Measurements from ENCODE around the gene ERC2. TPM values are rescaled to one million over a fixed set of nuclear protein-coding genes. Genes with fewer than 3 reads are reported as not detected.
A peak's percentile ranks its signal among the peaks of the same experiment; 100 is the strongest.

Gene ERC2
- total and polyA plus RNA-seq, 2 donors (not counting 1 experiment from before 2014, with no cell fraction given), result 0.14 to 0.17 TPM

- TF ChIP-seq EZH2 (IDR thresholded peaks at IDR 0.05; ENCODE audit: low read length, missing control alignments), result no peak
- TF ChIP-seq CTCF (conservative IDR thresholded peaks at IDR 0.05 in 1 of 2, IDR thresholded peaks at IDR 0.05 in 1 of 2; ENCODE audit: low read depth in 1 of 2, low read length in 2 of 2), result no peak
- H4K20me1 ChIP-seq (ENCODE audit: control insufficient read depth, extremely low read depth, insufficient read depth, low read length), result no peaks in the 10 kb centered on the region
- peaks cover 2% of the 10 kb centered on the region for H3K4me1 ChIP-seq (ENCODE audit: control insufficient read depth, extremely low read depth, insufficient read depth, low read length)
- H3K9me3 ChIP-seq (ENCODE audit: control insufficient read depth, insufficient read depth, low read depth, low read length), result no peaks in the 10 kb centered on the region
- H2AFZ ChIP-seq (ENCODE audit: low read length), result no peak overlapping the region
- no peaks in the 10 kb centered on the region for H3K27me3 ChIP-seq (ENCODE audit: control insufficient read depth, insufficient read depth, low read length)
- no peak overlapping the region for H3K27ac ChIP-seq (ENCODE audit: insufficient read depth, low read length)
- H3K4me3 ChIP-seq (replicated peaks in 1 of 4; ENCODE audit: control extremely low read depth in 1 of 4, insufficient read depth in 1 of 4, low read depth in 3 of 4, low read length in 4 of 4), result no peak overlapping the region
- H3K4me2 ChIP-seq (ENCODE audit: extremely low read depth, insufficient read depth, low read length), result no peak overlapping the region
- H3K79me2 ChIP-seq (ENCODE audit: control insufficient read depth, insufficient read depth, low read length), result peaks cover 24% of the 10 kb centered on the region
- H3K36me3 ChIP-seq (ENCODE audit: control insufficient read depth, insufficient read depth, low read length), result peaks cover 21% of the 10 kb centered on the region
- DNase-seq (ENCODE audit: low read depth in 2 of 2), result no peak
- no peak overlapping the region for H3K9ac ChIP-seq (ENCODE audit: insufficient read depth, low read length)
These were observed 998.2 kb downstream of the ERC2 start for GRCh38 chr3:55469957-55470526.

- Histone ChIP-seq H3K27me3 (ENCODE audit: control insufficient read depth, insufficient read depth, low read length) (no peaks in the 10 kb centered on the region), H3K4me3 (replicated peaks in 1 of 4; ENCODE audit: control extremely low read depth in 1 of 4, insufficient read depth in 1 of 4, low read depth in 3 of 4, low read length in 4 of 4) (no peak overlapping the region), H2AFZ (ENCODE audit: low read length) (no peak overlapping the region), H3K4me1 (ENCODE audit: control insufficient read depth, extremely low read depth, insufficient read depth, low read length) (peaks cover 2% of the 10 kb centered on the region), H4K20me1 (ENCODE audit: control insufficient read depth, extremely low read depth, insufficient read depth, low read length) (no peaks in the 10 kb centered on the region), H3K9me3 (ENCODE audit: control insufficient read depth, insufficient read depth, low read depth, low read length) (no peaks in the 10 kb centered on the region), H3K27ac (ENCODE audit: insufficient read depth, low read length) (peak overlapping the region; percentile 6), H3K79me2 (ENCODE audit: control insufficient read depth, insufficient read depth, low read length) (peaks cover 10% of the 10 kb centered on the region), H3K36me3 (ENCODE audit: control insufficient read depth, insufficient read depth, low read length) (peaks cover 18% of the 10 kb centered on the region), H3K4me2 (ENCODE audit: extremely low read depth, insufficient read depth, low read length) (peak overlapping the region; percentile 41), H3K9ac (ENCODE audit: insufficient read depth, low read length) (no peak overlapping the region)
- DNase-seq (ENCODE audit: low read depth in 2 of 2), result peak; percentile 14 to 90
- no peak for TF ChIP-seq EZH2 (IDR thresholded peaks at IDR 0.05; ENCODE audit: low read length, missing control alignments)
These were observed 1000.0 kb downstream of the ERC2 start for GRCh38 chr3:55468251-55468650.

GRCh38 chr3:55467099-55467498 lies 1001.2 kb downstream of the ERC2 start:
- TF ChIP-seq CTCF (conservative IDR thresholded peaks at IDR 0.05 in 1 of 2, IDR thresholded peaks at IDR 0.05 in 1 of 2; ENCODE audit: low read depth in 1 of 2, low read length in 2 of 2) (no peak), EZH2 (IDR thresholded peaks at IDR 0.05; ENCODE audit: low read length, missing control alignments) (no peak)
- H3K36me3 ChIP-seq (ENCODE audit: control insufficient read depth, insufficient read depth, low read length), result peaks cover 18% of the 10 kb centered on the region
- no peaks in the 10 kb centered on the region for H4K20me1 ChIP-seq (ENCODE audit: control insufficient read depth, extremely low read depth, insufficient read depth, low read length)
- no peak overlapping the region for H2AFZ ChIP-seq (ENCODE audit: low read length)
- no peak overlapping the region for H3K9ac ChIP-seq (ENCODE audit: insufficient read depth, low read length)
- H3K79me2 ChIP-seq (ENCODE audit: control insufficient read depth, insufficient read depth, low read length), result peaks cover 7% of the 10 kb centered on the region
- H3K9me3 ChIP-seq (ENCODE audit: control insufficient read depth, insufficient read depth, low read depth, low read length), result no peaks in the 10 kb centered on the region
- peak overlapping the region; percentile 22 for H3K27ac ChIP-seq (ENCODE audit: insufficient read depth, low read length)
- H3K27me3 ChIP-seq (ENCODE audit: control insufficient read depth, insufficient read depth, low read length), result no peaks in the 10 kb centered on the region
- DNase-seq (ENCODE audit: low read depth in 2 of 2), result peak; percentile 80
- H3K4me1 ChIP-seq (ENCODE audit: control insufficient read depth, extremely low read depth, insufficient read depth, low read length), result peaks cover 2% of the 10 kb centered on the region
- H3K4me2 ChIP-seq (ENCODE audit: extremely low read depth, insufficient read depth, low read length), result no peak overlapping the region
- H3K4me3 ChIP-seq (replicated peaks in 1 of 4; ENCODE audit: control extremely low read depth in 1 of 4, insufficient read depth in 1 of 4, low read depth in 3 of 4, low read length in 4 of 4), result no peak overlapping the region

Measured in fibroblast of lung (primary cell).